ENCODE data around the gene ATG5. TPM values are rescaled to one million over a fixed set of nuclear protein-coding genes. Genes with fewer than 3 reads are reported as not detected.

ATG5 gene
- total RNA-seq, 2 donors from 2014 or later = 28.4 to 30.1 TPM

- no peak overlapping the region for H3K4me3 ChIP-seq
- no peak for DNase-seq (ENCODE audit: low spot score)
- no peak overlapping the region for H3K27ac ChIP-seq
Observed at GRCh38 chr6:106178900-106179299, 146.7 kb downstream of the ATG5 start.

GRCh38 chr6:106177786-106178185, 147.8 kb downstream of the ATG5 start:
- DNase-seq (ENCODE audit: low spot score) (no peak), ATAC-seq (ENCODE audit: insufficient number of reproducible peaks, low FRiP score, low read depth) (no peak)
- Histone ChIP-seq H3K27ac (no peak overlapping the region), H3K4me3 (no peak overlapping the region), H3K27me3 (replicated peaks; ENCODE audit: insufficient read depth) (no peaks in the 10 kb centered on the region), H3K4me1 (ENCODE audit: control insufficient read depth in 1 of 2, low read depth in 2 of 2) (no peaks in the 10 kb centered on the region), H3K36me3 (no peaks in the 10 kb centered on the region), H3K9me3 (no peaks in the 10 kb centered on the region)
- TF ChIP-seq CTCF (IDR thresholded peaks at IDR 0.05) = no peak

More at GRCh38 chr6:106178900-106179299, 146.7 kb downstream of the ATG5 start:
- no peak for TF ChIP-seq CTCF (IDR thresholded peaks at IDR 0.05)
- no peaks in the 10 kb centered on the region for H3K27me3 ChIP-seq (replicated peaks; ENCODE audit: insufficient read depth)
- no peak for ATAC-seq (ENCODE audit: insufficient number of reproducible peaks, low FRiP score, low read depth)
- H3K9me3 ChIP-seq = no peaks in the 10 kb centered on the region
- no peaks in the 10 kb centered on the region for H3K36me3 ChIP-seq
- no peaks in the 10 kb centered on the region for H3K4me1 ChIP-seq (ENCODE audit: control insufficient read depth in 1 of 2, low read depth in 2 of 2)

- DNase-seq (ENCODE audit: low spot score) (no peak), ATAC-seq (ENCODE audit: insufficient number of reproducible peaks, low FRiP score, low read depth) (no peak)
- H3K4me1 ChIP-seq (ENCODE audit: control insufficient read depth in 1 of 2, low read depth in 2 of 2) = no peaks in the 10 kb centered on the region
- no peak overlapping the region for H3K4me3 ChIP-seq
- no peaks in the 10 kb centered on the region for H3K27me3 ChIP-seq (replicated peaks; ENCODE audit: insufficient read depth)
- no peak for TF ChIP-seq CTCF (IDR thresholded peaks at IDR 0.05)
- H3K27ac ChIP-seq = no peak overlapping the region
- no peaks in the 10 kb centered on the region for H3K36me3 ChIP-seq
- no peaks in the 10 kb centered on the region for H3K9me3 ChIP-seq
Observed at GRCh38 chr6:106173124-106173879, 152.3 kb downstream of the ATG5 start.

GRCh38 chr6:106170030-106170791, 155.3 kb downstream of the ATG5 start:
- H3K27me3 ChIP-seq (replicated peaks; ENCODE audit: insufficient read depth) = no peaks in the 10 kb centered on the region
- no peaks in the 10 kb centered on the region for H3K9me3 ChIP-seq
- no peak for TF ChIP-seq CTCF (IDR thresholded peaks at IDR 0.05)
- no peaks in the 10 kb centered on the region for H3K36me3 ChIP-seq
- ATAC-seq (ENCODE audit: insufficient number of reproducible peaks, low FRiP score, low read depth) (no peak), DNase-seq (ENCODE audit: low spot score) (no peak)
- no peaks in the 10 kb centered on the region for H3K4me1 ChIP-seq (ENCODE audit: control insufficient read depth in 1 of 2, low read depth in 2 of 2)
- H3K27ac ChIP-seq = no peak overlapping the region
- no peak overlapping the region for H3K4me3 ChIP-seq

GRCh38 chr6:106169517-106169916, 156.0 kb downstream of the ATG5 start:
- DNase-seq (ENCODE audit: low spot score) (no peak), ATAC-seq (ENCODE audit: insufficient number of reproducible peaks, low FRiP score, low read depth) (no peak)
- no peaks in the 10 kb centered on the region for H3K36me3 ChIP-seq
- TF ChIP-seq CTCF (IDR thresholded peaks at IDR 0.05) = no peak
- no peak overlapping the region for H3K4me3 ChIP-seq
- H3K27ac ChIP-seq = no peak overlapping the region
- no peaks in the 10 kb centered on the region for H3K4me1 ChIP-seq (ENCODE audit: control insufficient read depth in 1 of 2, low read depth in 2 of 2)
- H3K27me3 ChIP-seq (replicated peaks; ENCODE audit: insufficient read depth) = no peaks in the 10 kb centered on the region
- no peaks in the 10 kb centered on the region for H3K9me3 ChIP-seq
